ENCODE results near the gene RBL2. TPM values are rescaled to one million over a fixed set of nuclear protein-coding genes. Genes with fewer than 3 reads are reported as not detected.

RBL2 gene
- total and polyA plus RNA-seq, 2 of the 13 experiments (the other 11 are each of a cell fraction or from before 2014, with no cell fraction given) = 41.2 to 60.9 TPM

DNA sequence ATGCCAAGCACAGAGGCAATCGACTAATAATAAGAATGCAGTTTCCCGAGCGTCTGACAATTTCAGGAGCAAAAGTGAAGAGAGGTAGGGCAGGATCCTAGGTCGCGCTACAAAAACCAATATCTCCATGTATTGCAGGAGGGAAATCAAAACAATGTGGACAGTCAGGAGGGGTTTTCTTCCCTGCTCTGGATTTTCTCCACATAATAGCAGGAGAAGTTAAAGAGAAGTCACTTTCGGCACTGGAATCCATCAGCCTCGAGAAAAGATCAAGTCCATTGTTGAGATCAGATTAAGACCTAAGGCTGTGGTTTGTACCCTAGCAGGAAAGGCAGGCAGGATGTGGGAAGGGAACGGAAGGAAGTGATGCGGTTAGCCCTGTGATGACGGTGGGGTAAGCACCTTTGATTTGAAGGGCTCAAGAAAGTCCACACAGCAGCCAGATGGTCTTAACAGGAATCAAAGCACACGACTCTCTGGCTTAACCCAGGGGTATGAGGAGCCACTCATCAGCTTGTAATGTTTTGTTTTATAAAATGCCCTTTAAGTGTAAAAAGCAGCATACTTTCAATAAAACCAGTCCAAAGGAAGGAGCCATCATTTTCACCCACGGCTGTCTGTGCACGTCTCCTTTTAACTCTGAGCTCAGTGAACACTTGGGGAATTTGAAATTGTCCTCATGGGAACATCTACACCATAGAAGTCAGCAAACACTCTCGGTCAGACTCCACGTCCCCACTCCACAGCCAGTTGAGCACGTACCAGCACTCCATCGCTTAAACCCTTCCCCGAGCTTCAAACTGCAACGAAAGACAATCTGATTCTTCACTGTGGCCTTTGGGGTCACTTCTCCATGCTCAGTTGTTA lies 84.5 kb downstream of the RBL2 start:
- Histone ChIP-seq H3K4me2 (ENCODE audit: low read depth, low read length) (no peak overlapping the region), H2AFZ (ENCODE audit: low read length) (no peak overlapping the region), H3K79me2 (ENCODE audit: insufficient read depth, low read length) (no peaks in the 10 kb centered on the region), H3K9ac (ENCODE audit: insufficient read depth, low read depth, low read length) (no peak overlapping the region), H3K9me3 (ENCODE audit: low read length) (peaks cover 4% of the 10 kb centered on the region), H3K4me3 (replicated peaks in 1 of 3; ENCODE audit: insufficient read depth in 1 of 3, low read depth in 2 of 3, low read length in 3 of 3) (no peak overlapping the region), H3K36me3 (replicated peaks in 1 of 2; ENCODE audit: control insufficient read depth in 1 of 2, insufficient read depth in 2 of 2, low read length in 2 of 2) (no peaks in the 10 kb centered on the region), H3K27me3 (ENCODE audit: control insufficient read depth in 1 of 2, insufficient read depth in 2 of 2, low read length in 2 of 2) (no peaks in the 10 kb centered on the region), H3K4me1 (ENCODE audit: insufficient read depth, low read length) (peaks cover 53% of the 10 kb centered on the region), H3K27ac (ENCODE audit: extremely low read length, insufficient read depth, low read length) (no peak overlapping the region), H4K20me1 (ENCODE audit: insufficient read depth, low read length) (no peaks in the 10 kb centered on the region)
- ATAC-seq (no peak), DNase-seq (ENCODE audit: low spot score) (no peak), FAIRE-seq (no peak)
- ChIA-PET POLR2A (no interaction called here), CTCF (ENCODE audit: low intra/inter-chr PET ratio, low total read pairs) (no interaction called here)
- WGBS (ENCODE audit: low lambda C conversion rate) = 78% methylated on average over 19 of the region's 19 CpGs
- intact Hi-C loops (cut with micrococcal nuclease; ENCODE audit: unreplicated experiment) (loop anchor here (10.0 kb wide), 1 partner anchor 464 kb away; the partner anchor contains the start of genes CHD9 and CHD9NB), in situ Hi-C loops (cut with HindIII; ENCODE audit: extremely low pct_ligation_motif_present, low pct_unique_long_range_greater_than_20kb) (no loop called here)
- TF ChIP-seq ZBTB34 (CRISPR knock-in tag; IDR thresholded peaks at IDR 0.05) = no peak
- no TSS peak for BruUV-seq (replicated peaks)

DNA sequence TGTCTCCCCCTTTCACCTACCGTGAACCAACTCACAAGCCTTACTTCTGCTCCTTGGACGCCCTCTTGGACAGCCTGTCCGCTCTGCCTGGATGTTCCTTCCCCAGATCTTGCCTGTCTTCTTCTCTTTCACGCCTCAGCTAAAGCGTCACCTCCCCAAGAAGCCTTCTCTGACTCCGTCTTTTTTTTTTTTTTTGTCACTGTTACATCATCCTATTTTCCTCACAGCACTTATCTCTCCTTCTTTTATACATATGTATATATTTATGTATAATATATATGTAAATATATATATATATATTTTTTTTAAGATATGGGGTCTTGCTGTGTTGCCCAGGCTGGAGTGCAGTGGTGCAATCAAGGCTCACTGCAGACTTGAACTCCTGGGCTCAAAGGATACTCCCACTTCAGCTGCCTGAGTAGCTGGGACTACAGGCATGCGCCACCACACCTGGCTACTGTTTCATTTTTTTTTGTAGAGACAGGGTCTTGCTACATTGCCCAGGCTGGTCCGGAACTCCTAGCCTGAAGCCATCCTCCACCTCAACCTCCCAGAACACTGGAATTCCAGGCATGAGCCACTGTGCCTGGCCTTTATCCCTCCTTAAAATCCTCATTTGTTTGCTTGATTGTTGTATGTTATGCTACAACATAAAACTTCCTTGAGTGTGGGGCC lies 85.3 kb downstream of the RBL2 start:
- H3K79me2 ChIP-seq (ENCODE audit: insufficient read depth, low read length) = no peaks in the 10 kb centered on the region
- no peak for DNase-seq (ENCODE audit: low spot score)
- no peak overlapping the region for H2AFZ ChIP-seq (ENCODE audit: low read length)
- no peak overlapping the region for H3K4me3 ChIP-seq (replicated peaks in 1 of 3; ENCODE audit: insufficient read depth in 1 of 3, low read depth in 2 of 3, low read length in 3 of 3)
- in situ Hi-C loops (cut with HindIII; ENCODE audit: extremely low pct_ligation_motif_present, low pct_unique_long_range_greater_than_20kb) = no loop called here
- 93% methylated on average over 8 of the region's 8 CpGs for WGBS (ENCODE audit: low lambda C conversion rate)
- no peak for ATAC-seq
- no peak for FAIRE-seq
- H3K27ac ChIP-seq (ENCODE audit: extremely low read length, insufficient read depth, low read length) = peak overlapping the region; percentile 20
- no TSS peak for BruUV-seq (replicated peaks)
- no peak overlapping the region for H3K9ac ChIP-seq (ENCODE audit: insufficient read depth, low read depth, low read length)
- no peak for TF ChIP-seq TBP (CRISPR knock-in tag; IDR thresholded peaks at IDR 0.05)
- peak; percentile 95 for TF ChIP-seq ZNF121 (CRISPR knock-in tag; IDR thresholded peaks at IDR 0.05)
- no peak for TF ChIP-seq EP300 (IDR thresholded peaks at IDR 0.05; ENCODE audit: low read depth in 2 of 2, low read length in 2 of 2)
- no peak for TF ChIP-seq EP300 (CRISPR knock-in tag; IDR thresholded peaks at IDR 0.05; ENCODE audit: borderline replicate concordance)
- no peak for TF ChIP-seq CREM (IDR thresholded peaks at IDR 0.05)
- no peak for TF ChIP-seq CREM (CRISPR knock-in tag; IDR thresholded peaks at IDR 0.05)
- TF ChIP-seq MTF2 (CRISPR knock-in tag; IDR thresholded peaks at IDR 0.05; ENCODE audit: borderline replicate concordance) = 0 out of 2 replicates have a peak, but pooled peaks have one; percentile 32
- no peak for TF ChIP-seq XBP1 (CRISPR knock-in tag; IDR thresholded peaks at IDR 0.05)
- no peak for TF ChIP-seq MEIS1 (CRISPR knock-in tag; IDR thresholded peaks at IDR 0.05; ENCODE audit: borderline replicate concordance)
- TF ChIP-seq ATRX (CRISPR knock-in tag; IDR thresholded peaks at IDR 0.05; ENCODE audit: borderline replicate concordance) = no peak
- intact Hi-C loops (cut with micrococcal nuclease; ENCODE audit: unreplicated experiment) = loop anchor here (10.0 kb wide), 1 partner anchor 465 kb away; the partner anchor contains the start of genes CHD9 and CHD9NB
- no peak overlapping the region for H3K4me2 ChIP-seq (ENCODE audit: low read depth, low read length)
- CTCF ChIA-PET (ENCODE audit: low intra/inter-chr PET ratio, low total read pairs) = no interaction called here
- POLR2A ChIA-PET = interaction anchor here (1.3 to 1.5 kb wide), 2 partner anchors 8 to 16 kb away, joined by 5 to 8 read pairs; partner anchors contain the start of gene AKTIP
- no peaks in the 10 kb centered on the region for H3K36me3 ChIP-seq (replicated peaks in 1 of 2; ENCODE audit: control insufficient read depth in 1 of 2, insufficient read depth in 2 of 2, low read length in 2 of 2)
- H4K20me1 ChIP-seq (ENCODE audit: insufficient read depth, low read length) = no peaks in the 10 kb centered on the region
- H3K27me3 ChIP-seq (ENCODE audit: control insufficient read depth in 1 of 2, insufficient read depth in 2 of 2, low read length in 2 of 2) = no peaks in the 10 kb centered on the region
- no peaks in the 10 kb centered on the region for H3K9me3 ChIP-seq (ENCODE audit: low read length)
- H3K4me1 ChIP-seq (ENCODE audit: insufficient read depth, low read length) = peaks cover 58% of the 10 kb centered on the region

Measured in HepG2 (cell line).